HCT116 (cell line): ENCODE results near the gene GLRX.
"Not testable (repeated sequence)": the region's sequence is repeated elsewhere in the genome, so short reads cannot be mapped to it uniquely, and the experiment has no call there.

Experiments used
- EZH2 ChIP-seq: fragments of 200-600 bp; sonication (generic); IDR thresholded peaks from 2 replicates; pipeline ENCODE4 v1.6.1; 2017; ENCODE audit warnings: antibody characterized with exemption, mixed run types
- POLR2AphosphoS5 ChIP-seq: IDR thresholded peaks from 2 replicates; pipeline ENCODE4 v1.6.1; 2011; ENCODE audit warnings: mild to moderate bottlenecking, low read depth, low read length, moderate library complexity
- TF ChIP-seq, protein P1 (sequence below), 3 experiments: fragments of 200-600 bp in 1 of 3; sonication (generic) in 1 of 3; IDR thresholded peaks in 2 of 3; conservative IDR thresholded peaks in 1 of 3; 2 replicates each; pipeline ENCODE4 v1.5.1; 2012 to 2017; ENCODE audit warnings: low read depth in 2 of 3, low read length in 2 of 3, antibody characterized with exemption in 1 of 3, borderline replicate concordance in 1 of 3, control low read depth in 1 of 3, mild to moderate bottlenecking in 1 of 3, mixed read lengths in 1 of 3, mixed run types in 1 of 3, moderate library complexity in 1 of 3; ENCODE audit not compliant: insufficient read depth in 1 of 3
- TF ChIP-seq, protein P2 (sequence below): IDR thresholded peaks from 2 replicates; pipeline ENCODE4 v1.6.1; 2012

DNA sequence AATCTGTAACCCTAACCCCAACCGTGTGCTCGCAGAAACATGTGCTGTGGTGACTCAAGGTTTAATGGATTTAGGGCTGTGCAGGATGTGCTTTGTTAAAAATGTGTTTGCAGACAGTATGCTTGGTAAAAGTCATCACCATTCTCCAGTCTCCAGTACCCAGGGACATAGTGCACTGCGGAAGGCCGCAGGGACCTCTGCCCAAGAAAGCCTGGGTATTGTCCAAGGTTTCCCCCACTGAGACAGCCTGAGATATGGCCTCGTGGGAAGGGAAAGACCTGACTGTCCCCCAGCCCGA is 11.5 kb downstream of the GLRX start:
- TF ChIP-seq, protein P1, sequence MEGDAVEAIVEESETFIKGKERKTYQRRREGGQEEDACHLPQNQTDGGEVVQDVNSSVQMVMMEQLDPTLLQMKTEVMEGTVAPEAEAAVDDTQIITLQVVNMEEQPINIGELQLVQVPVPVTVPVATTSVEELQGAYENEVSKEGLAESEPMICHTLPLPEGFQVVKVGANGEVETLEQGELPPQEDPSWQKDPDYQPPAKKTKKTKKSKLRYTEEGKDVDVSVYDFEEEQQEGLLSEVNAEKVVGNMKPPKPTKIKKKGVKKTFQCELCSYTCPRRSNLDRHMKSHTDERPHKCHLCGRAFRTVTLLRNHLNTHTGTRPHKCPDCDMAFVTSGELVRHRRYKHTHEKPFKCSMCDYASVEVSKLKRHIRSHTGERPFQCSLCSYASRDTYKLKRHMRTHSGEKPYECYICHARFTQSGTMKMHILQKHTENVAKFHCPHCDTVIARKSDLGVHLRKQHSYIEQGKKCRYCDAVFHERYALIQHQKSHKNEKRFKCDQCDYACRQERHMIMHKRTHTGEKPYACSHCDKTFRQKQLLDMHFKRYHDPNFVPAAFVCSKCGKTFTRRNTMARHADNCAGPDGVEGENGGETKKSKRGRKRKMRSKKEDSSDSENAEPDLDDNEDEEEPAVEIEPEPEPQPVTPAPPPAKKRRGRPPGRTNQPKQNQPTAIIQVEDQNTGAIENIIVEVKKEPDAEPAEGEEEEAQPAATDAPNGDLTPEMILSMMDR (IDR thresholded peaks at IDR 0.05 in 2 of 3, conservative IDR thresholded peaks at IDR 0.05 in 1 of 3; ENCODE audit: borderline replicate concordance in 1 of 3, insufficient read depth in 1 of 3, low read depth in 2 of 3, low read length in 2 of 3): not testable (repeated sequence)
- not testable (repeated sequence) for TF ChIP-seq POLR2AphosphoS5, EZH2
- TF ChIP-seq, protein P2, sequence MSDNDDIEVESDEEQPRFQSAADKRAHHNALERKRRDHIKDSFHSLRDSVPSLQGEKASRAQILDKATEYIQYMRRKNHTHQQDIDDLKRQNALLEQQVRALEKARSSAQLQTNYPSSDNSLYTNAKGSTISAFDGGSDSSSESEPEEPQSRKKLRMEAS: not testable (repeated sequence)
